GM12892 (cell line): ENCODE data around the gene NR5A2.

ENCODE experiments used
- DNase-seq: peaks from one replicate; pipeline ENCODE4 v3.0.0; 2011; ENCODE audit not compliant: insufficient read length
- FAIRE-seq: peaks from 2 replicates; lab custom pipeline; 2011; peaks lifted over from hg19 to GRCh38; lab: Jason Lieb, UNC
- POLR2A ChIP-seq: IDR thresholded peaks from 2 replicates; pipeline ENCODE4 v1.6.1; 2011; ENCODE audit warnings: low read depth, low read length, control low read depth
- POLR2AphosphoS5 ChIP-seq: IDR thresholded peaks from 2 replicates; pipeline ENCODE4 v1.6.1; 2011; ENCODE audit warnings: low read depth, low read length, control low read depth
- TAF1 ChIP-seq: IDR thresholded peaks from 2 replicates; pipeline ENCODE4 v1.6.1; 2011; ENCODE audit warnings: low read depth, mild to moderate bottlenecking, control low read depth, low read length, borderline replicate concordance

Gene NR5A2

GRCh38 chr1:200036619-200037270, 9.2 kb downstream of the NR5A2 start:
- DNase-seq (no peak), FAIRE-seq (no peak)
- TF ChIP-seq POLR2AphosphoS5 (no peak), POLR2A (no peak), TAF1 (no peak)

GRCh38 chr1:200037501-200037900, 10.0 kb downstream of the NR5A2 start:
- DNase-seq (no peak), FAIRE-seq (no peak)
- TF ChIP-seq POLR2A (no peak), TAF1 (no peak)

GRCh38 chr1:200037904-200038303, 10.4 kb downstream of the NR5A2 start:
- DNase-seq (no peak), FAIRE-seq (no peak)
- TF ChIP-seq POLR2A (no peak), TAF1 (no peak), POLR2AphosphoS5 (no peak)

GRCh38 chr1:200038325-200038980, 10.9 kb downstream of the NR5A2 start:
- no peak for FAIRE-seq
- no peak for TF ChIP-seq POLR2A
- no peak for TF ChIP-seq POLR2AphosphoS5
- no peak for TF ChIP-seq TAF1
- no peak for DNase-seq

DNA sequence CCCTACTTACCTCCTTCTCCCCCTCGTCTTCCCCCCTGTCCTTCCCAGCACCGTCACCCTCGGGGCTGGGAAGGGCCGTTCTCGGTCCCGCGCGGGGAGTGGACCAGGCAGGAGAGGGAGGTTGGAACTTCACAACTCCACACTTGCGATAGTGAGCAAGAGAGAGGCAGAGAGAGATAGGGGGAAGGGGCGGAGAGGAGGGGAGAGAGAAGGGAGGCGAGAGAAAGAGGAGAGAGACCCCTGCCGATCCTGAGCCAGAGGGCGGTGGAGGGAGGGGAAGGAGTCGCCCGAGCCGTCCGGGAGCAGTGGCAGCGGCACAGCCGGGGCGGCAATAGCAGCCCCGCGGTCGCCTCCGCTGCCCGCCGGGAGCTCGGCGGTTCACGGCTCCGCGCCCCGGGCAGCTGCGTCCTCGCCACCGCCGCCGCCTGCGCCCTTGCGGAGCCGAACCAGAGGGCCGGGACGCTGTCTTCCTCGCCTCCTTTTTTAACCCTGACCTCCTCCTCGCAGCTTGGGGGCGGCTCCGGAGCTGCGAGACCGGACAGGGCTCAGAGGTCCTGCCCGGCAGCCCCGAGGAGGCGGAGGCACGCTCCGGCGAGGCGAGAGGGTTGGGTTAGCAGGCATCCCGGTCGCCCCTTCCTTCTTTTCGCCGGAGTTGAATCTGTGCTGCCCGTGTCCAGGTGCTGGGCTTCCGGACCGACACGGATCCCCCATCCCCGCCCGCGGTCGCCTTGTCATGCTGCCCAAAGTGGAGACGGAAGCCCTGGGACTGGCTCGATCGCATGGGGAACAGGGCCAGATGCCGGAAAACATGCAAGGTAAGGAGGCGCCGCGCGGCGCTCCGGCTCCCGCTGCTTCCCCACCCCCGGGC, 11.7 kb downstream of the NR5A2 start:
- TF ChIP-seq POLR2AphosphoS5, result no peak
- no peak for TF ChIP-seq POLR2A
- no peak for TF ChIP-seq TAF1
- no peak for DNase-seq
- FAIRE-seq, result no peak

GRCh38 chr1:200039849-200040474, 12.5 kb downstream of the NR5A2 start:
- TF ChIP-seq TAF1 (no peak), POLR2A (no peak), POLR2AphosphoS5 (no peak)
- no peak for DNase-seq
- no peak for FAIRE-seq

DNA sequence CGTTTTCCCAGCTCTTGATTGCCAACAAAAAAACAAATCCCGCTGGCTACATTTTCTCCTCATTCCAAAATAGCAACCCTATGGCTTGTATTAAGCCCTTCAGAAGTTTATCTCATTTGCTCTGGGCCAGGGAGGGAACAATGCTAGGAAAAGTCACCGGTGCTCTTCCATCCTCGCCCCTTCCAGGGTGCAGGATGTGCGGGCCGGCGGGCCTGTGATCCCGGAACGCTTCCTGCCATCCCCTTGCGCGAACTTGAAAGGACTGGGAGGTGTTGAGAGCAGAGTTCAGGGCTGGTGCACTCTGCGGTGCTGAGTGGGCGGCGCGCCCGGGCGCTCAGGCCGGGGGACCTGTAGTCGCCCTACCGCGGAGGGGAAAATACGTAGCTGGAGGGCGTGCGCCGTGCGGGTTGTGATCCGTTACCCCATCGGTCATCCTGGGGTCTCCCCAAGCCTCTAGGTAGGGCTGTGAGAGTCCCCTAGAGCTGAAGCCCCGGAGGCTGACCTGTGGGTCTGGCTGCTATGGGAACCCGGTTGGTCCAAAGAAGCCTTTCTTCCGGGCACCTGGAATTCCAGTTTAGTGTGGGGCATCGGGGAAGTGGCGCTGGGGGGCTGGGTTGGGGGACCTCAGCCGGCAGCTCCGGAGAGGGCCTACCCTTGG, 13.1 kb downstream of the NR5A2 start:
- DNase-seq, result no peak
- FAIRE-seq, result no peak
- TF ChIP-seq POLR2AphosphoS5, result no peak
- no peak for TF ChIP-seq TAF1

DNA sequence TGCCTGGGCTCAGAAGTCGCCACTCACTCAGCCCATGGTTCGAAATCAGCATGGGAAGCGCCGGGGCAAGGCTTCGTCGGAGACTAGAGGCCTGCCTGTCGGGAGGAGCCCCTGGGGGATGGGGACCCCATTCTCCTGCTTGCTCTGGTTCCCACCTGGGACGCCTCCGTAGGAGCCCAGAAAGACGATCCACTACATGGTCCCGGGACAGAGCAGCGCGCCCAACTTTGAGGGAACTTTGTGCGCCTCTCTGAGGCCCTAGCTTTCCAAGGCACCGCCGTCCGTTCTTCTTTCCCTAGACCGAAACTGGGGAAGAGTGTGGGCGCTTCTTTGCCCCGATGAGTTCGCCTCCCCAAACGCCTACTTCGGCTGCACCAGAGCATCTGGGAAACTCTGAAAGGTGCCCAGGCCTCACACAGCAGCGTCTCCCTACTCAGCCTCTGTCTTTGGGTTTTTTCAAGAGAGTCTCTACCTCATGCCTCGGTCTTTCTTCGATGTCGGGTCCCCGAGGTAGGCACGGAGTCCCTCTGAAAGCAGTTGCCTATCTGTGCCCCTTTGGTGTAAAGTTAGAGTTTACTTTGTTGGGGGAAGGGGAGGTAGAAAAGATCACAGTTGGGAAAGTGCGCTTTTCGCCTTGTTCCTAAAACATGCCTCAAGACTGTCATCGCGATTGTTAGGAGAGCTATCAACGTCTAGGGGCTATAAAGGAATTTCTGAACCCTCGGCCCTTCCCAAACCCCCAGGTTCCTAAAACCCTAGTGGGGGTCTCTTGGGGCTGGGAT, 14.0 kb downstream of the NR5A2 start:
- no peak for FAIRE-seq

DNA sequence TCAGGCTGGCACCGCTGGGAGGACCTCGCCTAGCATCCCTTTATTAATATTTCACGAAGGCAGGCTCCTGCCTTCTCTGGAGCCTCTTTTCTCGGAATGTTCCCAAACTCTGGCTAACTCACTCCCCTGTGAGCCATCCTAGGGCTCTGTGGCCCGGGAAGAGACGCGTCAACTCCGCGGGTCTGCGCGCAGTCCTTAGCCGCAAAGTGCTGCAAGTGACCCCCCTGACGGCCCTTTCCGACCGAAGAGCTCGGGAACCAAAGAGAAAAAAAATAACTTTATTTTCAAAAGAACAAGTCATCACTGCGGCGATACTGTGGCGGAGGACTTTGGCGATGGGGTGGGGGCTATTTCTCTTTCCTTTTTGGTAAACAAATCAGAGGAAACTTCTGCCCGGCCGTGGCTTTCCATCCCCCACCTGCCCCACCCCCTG, 14.6 kb downstream of the NR5A2 start:
- TF ChIP-seq POLR2A (no peak), POLR2AphosphoS5 (no peak), TAF1 (no peak)
- no peak for DNase-seq
- FAIRE-seq, result no peak

More for the DNA sequence above, 14.0 kb downstream of the NR5A2 start:
- TF ChIP-seq TAF1, result no peak
- TF ChIP-seq POLR2AphosphoS5, result no peak
- TF ChIP-seq POLR2A, result no peak
- no peak for DNase-seq
